H1 (cell line): Measurements from ENCODE around the gene CASP4. TPM values are rescaled to one million over a fixed set of nuclear protein-coding genes. Genes with fewer than 3 reads are reported as not detected.

ENCODE experiments used
- CTCF ChIA-PET: fragments of 300-600 bp; sonication (Branson Sonifier 250); formaldehyde crosslinking; loops from one replicate; lab custom pipeline; 2021; ENCODE audit not compliant: partially characterized antibody; lab: Charles Lee
- POLR2A ChIA-PET: fragments of 300-600 bp; sonication (Branson Sonifier 250); formaldehyde crosslinking; loops from one replicate; lab custom pipeline; 2021; ENCODE audit warnings: inconsistent platforms; ENCODE audit not compliant: partially characterized antibody; lab: Charles Lee
- DNase-seq, 2 experiments: peaks; one replicate each; pipeline versions ENCODE4 v3.0.0 to v3.0.0-alpha.2; 2010 to 2022; ENCODE audit warnings: low spot score in 2 of 2, low read depth in 1 of 2, mixed read lengths in 1 of 2
- FAIRE-seq: peaks from 2 replicates; lab custom pipeline; 2011; peaks lifted over from hg19 to GRCh38; lab: Jason Lieb, UNC
- H2AFZ ChIP-seq: 2 replicates; pipeline ENCODE4 v1.8.1; 2012; ENCODE audit warnings: low read length, inconsistent platforms
- H2AK5ac ChIP-seq: 2 replicates; pipeline ENCODE4 v1.6.1; 2013; ENCODE audit warnings: low read depth, low read length
- H2BK120ac ChIP-seq: replicated peaks from 2 replicates; pipeline ENCODE3; 2013; ENCODE audit warnings: low read depth, low read length, inconsistent platforms
- H2BK12ac ChIP-seq: 2 replicates; pipeline ENCODE4 v1.6.1; 2013; ENCODE audit warnings: low read depth, low read length
- H2BK15ac ChIP-seq: 2 replicates; pipeline ENCODE4 v1.6.1; 2013; ENCODE audit warnings: low read length
- H2BK20ac ChIP-seq: 2 replicates; pipeline ENCODE4 v1.6.1; 2013; ENCODE audit warnings: low read length
- H2BK5ac ChIP-seq: 2 replicates; pipeline ENCODE4 v1.6.1; 2013; ENCODE audit warnings: low read depth, low read length
- H3K14ac ChIP-seq: 2 replicates; pipeline ENCODE4 v1.6.1; 2013; ENCODE audit warnings: inconsistent platforms; ENCODE audit not compliant: insufficient read length
- H3K18ac ChIP-seq: 2 replicates; pipeline ENCODE4 v1.6.1; 2013; ENCODE audit warnings: low read length; ENCODE audit errors: extremely low read depth
- H3K23ac ChIP-seq: 2 replicates; pipeline ENCODE4 v1.6.1; 2013; ENCODE audit warnings: inconsistent platforms; ENCODE audit not compliant: insufficient read length
- H3K23me2 ChIP-seq: 2 replicates; pipeline ENCODE4 v1.6.1; 2013; ENCODE audit warnings: low read depth, low read length
- H3K27ac ChIP-seq: 2 replicates; pipeline ENCODE4 v1.6.1; 2011; ENCODE audit warnings: low read depth, low read length, inconsistent platforms
- H3K27me3 ChIP-seq, 4 experiments: replicated peaks in 1 of 4; 1 replicate in 1 of 4; 2 replicates in 3 of 4; pipeline versions ENCODE4 v1.6.1 to v1.8.1; 2011 to 2013; ENCODE audit warnings: low read length in 3 of 4, mild to moderate bottlenecking in 3 of 4, inconsistent platforms in 2 of 4, mixed read lengths in 2 of 4, moderate library complexity in 1 of 4; ENCODE audit not compliant: control insufficient read depth in 3 of 4, insufficient read depth in 3 of 4; ENCODE audit errors: extremely low read depth in 1 of 4
- H3K36me3 ChIP-seq, 4 experiments: 2 replicates each; pipeline versions ENCODE4 v1.6.1 to v1.8.1; 2011 to 2013; ENCODE audit warnings: mild to moderate bottlenecking in 4 of 4, low read length in 3 of 4, moderate library complexity in 2 of 4, control low read depth in 1 of 4, inconsistent platforms in 1 of 4; ENCODE audit not compliant: insufficient read depth in 4 of 4, control insufficient read depth in 2 of 4
- H3K4ac ChIP-seq: replicated peaks from 2 replicates; pipeline ENCODE3; 2013; ENCODE audit warnings: low read length, low read depth, mixed read lengths, inconsistent platforms; ENCODE audit not compliant: insufficient read length
- H3K4me1 ChIP-seq, 4 experiments: replicated peaks in 1 of 4; 1 replicate in 1 of 4; 2 replicates in 3 of 4; pipeline versions ENCODE4 v1.6.1 to v1.8.1; 2011 to 2013; ENCODE audit warnings: low read length in 3 of 4, inconsistent platforms in 2 of 4, mixed read lengths in 1 of 4; ENCODE audit not compliant: insufficient read depth in 4 of 4, control insufficient read depth in 3 of 4
- H3K4me2 ChIP-seq, 2 experiments: 2 replicates each; pipeline versions ENCODE4 v1.6.1 to v1.8.1; 2011 to 2013; ENCODE audit warnings: low read depth in 2 of 2, low read length in 2 of 2, control low read depth in 1 of 2, inconsistent platforms in 1 of 2, mild to moderate bottlenecking in 1 of 2; ENCODE audit not compliant: insufficient read depth in 1 of 2
- H3K4me3 ChIP-seq, 4 experiments: fragments of 200-600, 300-600 bp in 1 of 4; sonication (generic), shearing (Covaris generic), sonication (Bioruptor Twin) in 1 of 4; 2 replicates each; pipeline versions ENCODE4 v1.5.1 to v1.8.1; 2011 to 2016; ENCODE audit warnings: low read length in 4 of 4, low read depth in 3 of 4, control low read depth in 2 of 4, inconsistent platforms in 2 of 4, mild to moderate bottlenecking in 2 of 4, mixed read lengths in 1 of 4, moderate library complexity in 1 of 4; ENCODE audit not compliant: insufficient read depth in 2 of 4; ENCODE audit errors: extremely low read depth in 1 of 4
- H3K56ac ChIP-seq: replicated peaks from 2 replicates; pipeline ENCODE3; 2013; ENCODE audit warnings: low read depth, mild to moderate bottlenecking, mixed read lengths, low read length, inconsistent platforms; ENCODE audit not compliant: insufficient read length
- H3K79me1 ChIP-seq: 2 replicates; pipeline ENCODE4 v1.6.1; 2013; ENCODE audit warnings: low read depth, low read length, control low read depth
- H3K79me2 ChIP-seq, 2 experiments: 2 replicates each; pipeline versions ENCODE4 v1.6.1 to v1.8.1; 2012 to 2013; ENCODE audit warnings: low read length in 2 of 2, mild to moderate bottlenecking in 2 of 2, inconsistent platforms in 1 of 2; ENCODE audit not compliant: insufficient read depth in 2 of 2, control insufficient read depth in 1 of 2
- H3K9ac ChIP-seq, 4 experiments: replicated peaks in 1 of 4; 1 replicate in 1 of 4; 2 replicates in 3 of 4; pipeline versions ENCODE4 v1.6.1 to v1.8.1; 2011 to 2013; ENCODE audit warnings: low read depth in 3 of 4, low read length in 3 of 4, control low read depth in 2 of 4, mild to moderate bottlenecking in 2 of 4, moderate library complexity in 2 of 4, inconsistent platforms in 1 of 4; ENCODE audit errors: extremely low read depth in 1 of 4
- H3K9me3 ChIP-seq, 2 experiments: 2 replicates each; pipeline versions ENCODE4 v1.6.1 to v1.8.1; 2012 to 2013; ENCODE audit warnings: mild to moderate bottlenecking in 2 of 2, moderate library complexity in 2 of 2, control low read depth in 1 of 2, inconsistent platforms in 1 of 2, low read depth in 1 of 2, low read length in 1 of 2, mixed read lengths in 1 of 2; ENCODE audit not compliant: insufficient read depth in 2 of 2
- H4K20me1 ChIP-seq, 2 experiments: replicated peaks in 1 of 2; 2 replicates each; pipeline versions ENCODE3 to v1.8.1; 2011 to 2013; ENCODE audit warnings: inconsistent platforms in 2 of 2, low read length in 2 of 2, mild to moderate bottlenecking in 1 of 2; ENCODE audit not compliant: insufficient read depth in 2 of 2, control insufficient read depth in 1 of 2
- H4K5ac ChIP-seq: 2 replicates; pipeline ENCODE4 v1.6.1; 2013; ENCODE audit warnings: low read length, low read depth, mixed read lengths, inconsistent platforms; ENCODE audit not compliant: insufficient read length
- H4K8ac ChIP-seq: 2 replicates; pipeline ENCODE4 v1.8.0; 2013; ENCODE audit warnings: mild to moderate bottlenecking, moderate library complexity, low read length, inconsistent platforms; ENCODE audit not compliant: insufficient read depth; ENCODE audit errors: extremely low read depth
- H4K91ac ChIP-seq: replicated peaks from 2 replicates; pipeline ENCODE3; 2013; ENCODE audit warnings: low read length, mixed read lengths, inconsistent platforms; ENCODE audit not compliant: insufficient read length
- JUND ChIP-seq: IDR thresholded peaks from 2 replicates; pipeline ENCODE4 v1.6.1; 2011; ENCODE audit warnings: mild to moderate bottlenecking, improper control_type of control experiment, low read length
- RXRA ChIP-seq: IDR thresholded peaks from 2 replicates; pipeline ENCODE4 v1.6.1; 2011; ENCODE audit warnings: low read depth, mild to moderate bottlenecking, low read length, moderate library complexity; ENCODE audit not compliant: insufficient read depth
- WGBS, 2 experiments: shearing (Covaris generic) in 1 of 2; methylation state at CpG; one replicate each; pipeline versions ENCODE4 v1.1.6 to v1.1.7; 2013 to 2015; ENCODE audit warnings: low lambda C conversion rate in 2 of 2, mixed read lengths in 2 of 2, inconsistent platforms in 1 of 2, low coverage in 1 of 2, missing lambda C conversion rate in 1 of 2; ENCODE audit not compliant: insufficient replicate concordance in 2 of 2, insufficient coverage in 1 of 2, insufficient read length in 1 of 2; ENCODE audit errors: extremely low coverage in 1 of 2, missing lambda C conversion rate in 1 of 2; 5-methylcytosine and 5-hydroxymethylcytosine counted together
- polyA plus RNA-seq, 7 experiments: library from polyadenylated mRNA; depleted of rRNA in 3 of 7; stranded (reverse) in 5 of 7; unstranded in 2 of 7; fragments of >200 nt in 5 of 7; fragments of 200-250 nt in 2 of 7; gene quantifications; 1 replicate in 5 of 7; 2 replicates in 1 of 7; 4 replicates in 1 of 7; pipeline versions ENCODE4 v1.2.1 to v1.2.3, GENCODE V29; 2011 to 2013; ENCODE audit warnings: missing spikeins in 2 of 7, mixed read lengths in 2 of 7
- total RNA-seq: library from RNA; stranded (reverse); fragmentation: NEBNext Ultra II Directional; extraction: Animal tissue kit (Norgen Biotek cat#: 25700); gene quantifications from 2 replicates; pipeline ENCODE4 v1.2.1, GENCODE V29; 2021

Gene CASP4
- total and polyA plus RNA-seq, 2 of the 8 experiments (the other 6 are each of a cell fraction or from before 2014, with no cell fraction given), result 0.09 TPM; not detected in 1

DNA sequence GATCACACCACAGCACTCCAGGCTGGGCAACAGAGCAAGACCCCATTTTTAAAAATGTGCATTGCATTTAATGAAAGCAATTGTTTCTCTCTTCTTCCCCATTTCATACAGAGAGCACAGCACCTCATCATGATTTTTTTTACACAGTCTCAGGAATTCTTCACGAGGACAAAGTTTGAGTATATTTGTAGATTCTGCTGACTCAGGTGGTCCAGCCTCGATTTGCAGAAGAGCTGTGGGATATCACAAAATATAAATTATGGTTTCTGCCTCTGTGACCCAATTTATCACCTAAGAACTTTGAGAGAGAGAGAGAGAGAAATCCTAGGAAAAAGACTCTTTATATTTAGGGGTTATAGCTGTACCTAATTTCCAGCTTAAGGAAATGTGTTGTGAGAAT, 34.8 kb upstream of the CASP4 start:
- H4K8ac ChIP-seq, result no peak overlapping the region
- no peak overlapping the region for H3K9ac ChIP-seq
- no peaks in the 10 kb centered on the region for H3K36me3 ChIP-seq
- no peak overlapping the region for H3K27ac ChIP-seq
- H3K4me2 ChIP-seq, result no peak overlapping the region
- DNase-seq (no peak), FAIRE-seq (no peak)
- H4K20me1 ChIP-seq, result no peaks in the 10 kb centered on the region
- no peak overlapping the region for H3K18ac ChIP-seq
- no peak overlapping the region for H2BK120ac ChIP-seq
- H3K4me1 ChIP-seq, result no peaks in the 10 kb centered on the region
- no peak overlapping the region for H2BK5ac ChIP-seq
- H3K23ac ChIP-seq, result no peak overlapping the region
- H3K79me1 ChIP-seq, result no peaks in the 10 kb centered on the region
- H2BK15ac ChIP-seq, result no peak overlapping the region
- H3K56ac ChIP-seq, result no peak overlapping the region
- ChIA-PET POLR2A (no interaction called here), CTCF (interaction anchor here (0.5 kb wide), 1 partner anchor 158 kb away, joined by 3 read pairs; no protein-coding TSS in a partner anchor)
- no peaks in the 10 kb centered on the region for H3K27me3 ChIP-seq
- WGBS, 2 experiments, result 79% methylated on average over 2 of the region's 2 CpGs; no CpG with 5 or more reads in 1 of the 2 experiments
- H3K23me2 ChIP-seq, result no peaks in the 10 kb centered on the region
- H2BK12ac ChIP-seq, result no peak overlapping the region
- H2AK5ac ChIP-seq, result no peak overlapping the region
- H3K4ac ChIP-seq, result no peak overlapping the region
- no peak overlapping the region for H4K5ac ChIP-seq
- H2BK20ac ChIP-seq, result no peak overlapping the region
- H3K14ac ChIP-seq, result no peak overlapping the region
- H4K91ac ChIP-seq, result no peak overlapping the region
- H3K4me3 ChIP-seq, result no peak overlapping the region
- no peak overlapping the region for H2AFZ ChIP-seq
- no peaks in the 10 kb centered on the region for H3K9me3 ChIP-seq
- H3K79me2 ChIP-seq, result no peaks in the 10 kb centered on the region
- TF ChIP-seq JUND, result no peak
- no peak for TF ChIP-seq RXRA
